SW480 (cell line): Measurements from ENCODE around the gene TARP.
A peak's percentile ranks its signal among the peaks of the same experiment; 100 is the strongest.
"Not testable (repeated sequence)": the region's sequence is repeated elsewhere in the genome, so short reads cannot be mapped to it uniquely, and the experiment has no call there.

Experiments
- DNase-seq: peaks from one replicate; pipeline ENCODE4 v3.0.0-alpha.2; 2016; ENCODE audit warnings: low spot score

The TARP gene

GRCh38 chr7:38261601-38262000 lies 11.8 kb downstream of the TARP start:
- not testable (repeated sequence) for DNase-seq

- not testable (repeated sequence) for DNase-seq
Measured at GRCh38 chr7:38259157-38259556, 14.3 kb downstream of the TARP start.

GRCh38 chr7:38257350-38257677 lies 16.1 kb downstream of the TARP start:
- no peak for DNase-seq

- not testable (repeated sequence) for DNase-seq
Measured at GRCh38 chr7:38249849-38250248, 23.6 kb downstream of the TARP start.

- no peak for DNase-seq
Measured at GRCh38 chr7:38248069-38248567, 25.3 kb downstream of the TARP start.

GRCh38 chr7:38245409-38245977 lies 27.9 kb downstream of the TARP start:
- DNase-seq: no peak

- no peak for DNase-seq
Measured at GRCh38 chr7:38244516-38244915, 28.9 kb downstream of the TARP start.

GRCh38 chr7:38243345-38243744 lies 30.1 kb downstream of the TARP start:
- not testable (repeated sequence) for DNase-seq

- DNase-seq: no peak
Measured at GRCh38 chr7:38242814-38243213, 30.6 kb downstream of the TARP start.

- DNase-seq: no peak
Measured at GRCh38 chr7:38241071-38241470, 32.4 kb downstream of the TARP start.

GRCh38 chr7:38239129-38239528 lies 34.3 kb downstream of the TARP start:
- not testable (repeated sequence) for DNase-seq

GRCh38 chr7:38235606-38236005 lies 37.8 kb downstream of the TARP start:
- DNase-seq: no peak

GRCh38 chr7:38234759-38235158 lies 38.7 kb downstream of the TARP start:
- not testable (repeated sequence) for DNase-seq

GRCh38 chr7:38232502-38233366 lies 40.7 kb downstream of the TARP start:
- no peak for DNase-seq

GRCh38 chr7:38229884-38230642 lies 43.4 kb downstream of the TARP start:
- no peak for DNase-seq

- DNase-seq: no peak
Measured at GRCh38 chr7:38229386-38229785, 44.0 kb downstream of the TARP start.

- no peak for DNase-seq
Measured at GRCh38 chr7:38224392-38224791, 49.0 kb downstream of the TARP start.

GRCh38 chr7:38223306-38223705 lies 50.1 kb downstream of the TARP start:
- no peak for DNase-seq

- peak; percentile 66 for DNase-seq
Measured at GRCh38 chr7:38222481-38223096, 50.8 kb downstream of the TARP start.

- DNase-seq: no peak
Measured at GRCh38 chr7:38220452-38220851, 53.0 kb downstream of the TARP start.

- DNase-seq: no peak
Measured at GRCh38 chr7:38217672-38218071, 55.8 kb downstream of the TARP start.
